NCI-H1436 treated with DMSO at 0.1 percent for 48 hours (cell line): ENCODE measurements around the gene IL6ST.
"Not testable (repeated sequence)": the region's sequence is repeated elsewhere in the genome, so short reads cannot be mapped to it uniquely, and the experiment has no call there.

ENCODE experiments used
- DNase-seq: peaks from one replicate; lab custom pipeline; 2025; lab: John Stamatoyannopoulos, UW

IL6ST gene

DNA sequence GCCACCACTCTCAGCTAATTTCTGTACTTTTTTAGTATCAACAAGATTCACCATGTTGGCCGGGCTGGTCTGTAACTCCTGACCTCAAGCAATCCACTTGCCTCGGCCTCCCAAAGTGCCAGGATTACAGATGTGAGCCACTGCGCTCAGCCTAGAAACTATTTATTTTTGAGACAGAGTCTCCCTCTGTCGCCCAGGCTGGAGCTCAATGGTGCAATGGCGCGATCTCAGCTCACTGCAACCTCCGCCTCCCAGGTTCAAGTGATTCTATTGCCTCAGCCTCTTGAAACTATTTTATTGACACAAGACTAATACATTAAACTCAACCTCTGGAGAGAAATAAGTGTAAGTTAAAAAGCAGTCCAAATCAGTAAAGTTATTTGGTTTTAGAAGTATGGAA is 34.0 kb downstream of the IL6ST start:
- DNase-seq: no peak

DNA sequence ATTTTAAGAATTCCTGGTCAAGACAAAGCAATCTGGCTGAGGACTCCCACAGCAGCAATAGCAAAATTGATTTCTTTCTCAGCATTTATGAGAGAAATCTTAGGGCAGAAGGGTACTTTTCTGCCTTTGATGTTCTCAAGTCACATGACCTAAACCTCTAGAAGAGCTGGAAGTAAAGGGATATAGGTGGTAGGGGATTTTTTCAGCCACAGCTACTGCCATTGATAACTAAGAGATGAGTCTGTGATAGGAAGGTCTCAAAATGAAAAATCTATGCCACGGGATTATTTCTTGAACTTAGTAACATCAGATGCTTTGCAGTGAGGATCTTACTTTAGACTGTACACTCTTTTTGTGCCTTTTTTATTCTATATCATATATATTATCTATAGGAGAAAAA is 35.6 kb downstream of the IL6ST start:
- no peak for DNase-seq

GRCh38 chr5:55941154-55941553 is 53.6 kb downstream of the IL6ST start:
- not testable (repeated sequence) for DNase-seq

DNA sequence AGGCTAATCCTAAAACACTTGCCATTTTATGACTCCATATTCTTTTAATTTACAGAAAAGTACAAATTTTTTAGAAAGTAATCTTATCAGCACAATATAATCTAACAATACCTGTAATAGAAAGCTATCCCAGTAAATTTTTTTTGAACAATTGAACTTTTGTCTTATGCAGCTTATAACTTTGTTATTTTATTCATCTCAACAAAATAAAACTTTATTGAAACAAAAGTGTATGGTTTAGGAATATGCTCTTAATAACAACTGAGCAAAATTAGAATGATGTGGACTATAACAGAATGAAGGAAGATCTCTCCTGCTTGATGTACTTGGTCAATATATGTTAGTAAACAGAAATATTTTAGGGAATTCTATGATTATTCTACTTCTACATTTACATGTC is 57.2 kb downstream of the IL6ST start:
- DNase-seq: not testable (repeated sequence)

- DNase-seq: peak; percentile 19
These were observed 58.6 kb downstream of the IL6ST start for GRCh38 chr5:55936100-55936693.

DNA sequence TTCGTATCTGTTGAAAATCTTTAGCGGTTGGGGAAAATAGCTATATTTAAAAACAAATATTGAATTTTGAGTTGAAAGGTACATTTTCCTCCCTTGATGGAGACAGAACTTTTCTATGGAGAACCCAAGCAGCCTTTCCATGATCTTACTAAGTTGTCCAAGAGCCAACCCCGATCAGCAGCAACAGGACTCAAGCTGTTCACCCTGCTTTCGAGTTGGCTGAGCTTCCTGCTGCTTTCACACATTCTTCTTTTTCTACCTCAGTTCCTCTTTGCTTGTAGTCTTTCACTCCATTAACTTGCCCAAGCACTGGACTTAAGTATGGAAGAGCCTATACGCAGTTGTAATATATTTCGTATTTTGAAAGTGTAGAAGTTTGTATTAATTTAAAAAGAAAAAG is 59.4 kb downstream of the IL6ST start:
- no peak for DNase-seq

DNA sequence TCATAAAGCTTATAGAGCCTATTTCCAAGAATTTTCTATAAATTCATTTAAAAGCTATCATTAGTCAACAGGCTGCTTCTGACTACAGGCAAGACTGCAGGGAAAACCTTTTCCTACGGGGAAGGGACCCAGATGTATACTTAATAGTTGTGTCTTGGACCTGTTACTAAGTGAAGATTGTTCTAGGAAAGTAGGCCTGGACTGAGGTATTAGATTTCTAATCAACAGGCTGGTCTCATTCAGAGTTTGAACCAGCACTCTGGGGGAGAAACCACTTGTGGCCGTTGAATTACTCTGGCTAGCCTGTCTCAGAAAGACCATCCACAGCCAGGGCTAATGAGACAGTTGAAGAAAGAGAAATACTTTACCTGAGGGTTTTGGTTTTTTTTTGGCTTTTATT is 60.0 kb downstream of the IL6ST start:
- no peak for DNase-seq

DNA sequence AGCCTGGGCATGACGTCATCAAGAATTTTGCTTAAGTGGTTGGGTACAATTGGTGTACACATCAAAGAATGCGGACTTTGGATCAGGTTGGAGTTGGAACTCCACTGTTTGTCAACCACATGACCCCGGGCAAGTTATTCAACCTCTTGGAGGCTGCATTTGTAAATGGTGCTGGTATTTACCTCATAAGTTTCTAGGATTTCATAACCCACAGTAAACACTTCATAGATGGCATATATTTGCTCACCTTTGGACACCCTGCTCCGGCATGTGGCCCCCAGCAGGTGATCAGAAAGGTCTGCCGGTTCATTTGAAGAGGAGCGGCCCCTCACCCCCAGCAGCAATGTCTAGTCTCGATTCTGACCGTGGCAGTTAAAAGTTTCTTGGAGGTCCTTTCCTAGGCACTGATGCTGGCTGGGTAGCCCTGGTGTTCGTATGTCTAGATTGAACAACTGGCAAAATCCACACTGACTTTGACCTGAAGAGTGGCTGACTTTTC is 60.6 kb downstream of the IL6ST start:
- DNase-seq: no peak

GRCh38 chr5:55933377-55934114 is 61.2 kb downstream of the IL6ST start:
- DNase-seq: no peak

DNA sequence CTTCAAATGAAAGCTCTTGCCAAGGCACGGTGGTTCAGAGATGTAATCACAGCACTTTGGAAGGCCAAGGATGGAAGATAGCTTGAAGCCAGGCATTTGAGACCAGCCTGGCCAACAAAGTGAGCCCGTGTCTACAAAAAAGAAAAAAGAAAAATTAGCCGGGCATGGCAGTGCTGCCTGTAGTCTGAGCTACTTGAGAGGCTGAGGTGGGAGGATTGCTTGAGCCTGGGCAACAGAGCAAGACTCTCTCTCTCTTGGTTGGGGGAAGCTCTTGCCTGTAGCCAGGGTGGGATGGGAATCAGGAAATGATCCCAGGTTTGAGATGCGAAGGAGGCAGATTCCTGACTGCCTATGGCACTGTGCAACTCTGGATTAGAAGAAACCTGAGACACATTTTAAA is 62.1 kb downstream of the IL6ST start:
- no peak for DNase-seq

- no peak for DNase-seq
These were observed 65.6 kb downstream of the IL6ST start for GRCh38 chr5:55929020-55929799.

- DNase-seq: no peak
These were observed 66.7 kb downstream of the IL6ST start for GRCh38 chr5:55927861-55928655.

GRCh38 chr5:55926476-55926875 is 68.3 kb downstream of the IL6ST start:
- no peak for DNase-seq

DNA sequence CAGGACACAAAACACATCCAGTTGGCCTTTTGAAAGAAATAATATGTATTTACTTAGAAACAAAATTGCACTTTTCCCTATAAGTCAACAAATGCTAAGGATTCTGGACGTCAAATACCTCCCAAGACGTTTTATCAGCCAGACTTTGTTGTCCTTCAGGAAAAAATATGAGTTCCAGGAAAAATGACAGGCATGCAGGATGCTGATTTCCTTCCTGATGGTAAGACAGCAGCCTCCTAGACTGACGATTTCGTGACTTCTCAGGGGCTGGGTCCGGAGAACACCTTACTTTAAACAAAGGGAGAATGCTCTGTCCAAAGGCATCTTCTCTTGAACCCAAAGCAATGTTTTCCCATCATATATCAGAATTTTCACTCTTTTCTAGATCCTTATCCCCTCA is 69.1 kb downstream of the IL6ST start:
- DNase-seq: no peak

- DNase-seq: no peak
These were observed 69.6 kb downstream of the IL6ST start for GRCh38 chr5:55925181-55925580.

DNA sequence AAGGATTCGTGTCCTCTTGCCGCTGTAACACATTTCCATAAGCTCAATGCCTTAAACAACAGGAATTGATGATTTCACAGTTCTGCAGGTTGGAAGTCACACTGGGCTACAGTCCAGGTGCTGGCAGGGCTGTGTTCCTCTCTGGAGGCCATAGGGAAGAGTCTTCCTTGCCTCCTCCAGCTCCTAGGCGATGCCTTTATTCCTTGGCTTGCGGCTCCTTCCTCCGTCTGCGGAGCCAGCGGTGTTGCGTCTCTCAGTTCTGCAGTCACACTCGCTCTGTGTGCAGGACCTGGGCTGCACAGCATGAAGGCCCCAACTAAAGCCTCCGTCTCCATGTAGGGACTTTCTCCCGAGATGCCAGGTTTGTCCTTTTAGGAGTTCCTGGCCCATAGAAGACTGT is 70.0 kb downstream of the IL6ST start:
- DNase-seq: no peak

- no peak for DNase-seq
These were observed 70.8 kb downstream of the IL6ST start for GRCh38 chr5:55923865-55924500.

- DNase-seq: no peak
These were observed 71.5 kb downstream of the IL6ST start for GRCh38 chr5:55923177-55923771.

DNA sequence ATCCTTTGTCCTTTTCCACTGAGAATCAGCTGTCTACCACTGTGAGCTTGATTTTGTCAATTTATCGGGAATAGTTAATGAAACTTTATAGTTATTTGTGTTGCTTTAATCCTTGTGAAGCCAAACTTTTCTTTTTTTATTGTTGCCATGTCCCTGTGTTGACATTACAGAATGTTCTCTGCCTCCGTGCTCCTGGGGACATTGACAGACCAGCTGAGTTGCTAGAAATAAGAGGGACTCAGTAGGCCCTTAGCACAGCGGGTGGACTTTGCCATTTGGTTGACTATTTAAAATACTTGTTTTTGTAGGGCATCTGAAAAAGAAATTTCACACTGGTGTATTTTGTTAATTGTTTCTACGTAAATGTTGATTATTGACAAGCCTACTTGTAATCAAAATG is 73.1 kb downstream of the IL6ST start:
- no peak for DNase-seq

GRCh38 chr5:55920784-55921183 is 74.0 kb downstream of the IL6ST start:
- DNase-seq: no peak

- no peak for DNase-seq
These were observed 75.1 kb downstream of the IL6ST start for GRCh38 chr5:55919625-55920024.
